Measurements from ENCODE around the gene COL17A1.

The COL17A1 gene

GRCh38 chr10:104061196-104061595 is 24.5 kb downstream of the COL17A1 start:
- Histone ChIP-seq H3K4me3 (ENCODE audit: low read depth, low read length) (no peak overlapping the region), H3K27me3 (ENCODE audit: control insufficient read depth, insufficient read depth, low read length) (no peaks in the 10 kb centered on the region), H3K9ac (no peak overlapping the region), H3K4me1 (peaks cover 40% of the 10 kb centered on the region), H3K36me3 (ENCODE audit: control insufficient read depth, insufficient read depth, low read length) (no peaks in the 10 kb centered on the region), H3K79me2 (no peaks in the 10 kb centered on the region), H2AFZ (no peak overlapping the region), H3K4me2 (ENCODE audit: low read length) (no peak overlapping the region), H3K27ac (no peak overlapping the region), H3K9me3 (ENCODE audit: control insufficient read depth, low read length) (no peaks in the 10 kb centered on the region)
- no peak for TF ChIP-seq CTCF (IDR thresholded peaks at IDR 0.05)

- TF ChIP-seq CTCF (IDR thresholded peaks at IDR 0.05): no peak
- Histone ChIP-seq H3K27ac (no peak overlapping the region), H3K79me2 (no peaks in the 10 kb centered on the region), H3K4me3 (ENCODE audit: low read depth, low read length) (no peak overlapping the region), H3K9ac (no peak overlapping the region), H3K9me3 (ENCODE audit: control insufficient read depth, low read length) (no peaks in the 10 kb centered on the region), H3K4me2 (ENCODE audit: low read length) (no peak overlapping the region), H2AFZ (no peak overlapping the region), H3K36me3 (ENCODE audit: control insufficient read depth, insufficient read depth, low read length) (no peaks in the 10 kb centered on the region), H3K4me1 (peaks cover 24% of the 10 kb centered on the region), H3K27me3 (ENCODE audit: control insufficient read depth, insufficient read depth, low read length) (no peaks in the 10 kb centered on the region)
Observed at GRCh38 chr10:104059364-104059763, 26.3 kb downstream of the COL17A1 start.

- no peaks in the 10 kb centered on the region for H3K36me3 ChIP-seq (ENCODE audit: control insufficient read depth, insufficient read depth, low read length)
- no peak overlapping the region for H3K4me2 ChIP-seq (ENCODE audit: low read length)
- H3K4me3 ChIP-seq (ENCODE audit: low read depth, low read length): no peak overlapping the region
- no peak for TF ChIP-seq CTCF (IDR thresholded peaks at IDR 0.05)
- no peak overlapping the region for H3K9ac ChIP-seq
- no peaks in the 10 kb centered on the region for H3K79me2 ChIP-seq
- no peaks in the 10 kb centered on the region for H3K9me3 ChIP-seq (ENCODE audit: control insufficient read depth, low read length)
- no peak overlapping the region for H3K27ac ChIP-seq
- H3K27me3 ChIP-seq (ENCODE audit: control insufficient read depth, insufficient read depth, low read length): no peaks in the 10 kb centered on the region
- no peak overlapping the region for H2AFZ ChIP-seq
- H3K4me1 ChIP-seq: peaks cover 9% of the 10 kb centered on the region
Observed at GRCh38 chr10:104057717-104058116, 28.0 kb downstream of the COL17A1 start.

- no peaks in the 10 kb centered on the region for H3K27me3 ChIP-seq (ENCODE audit: control insufficient read depth, insufficient read depth, low read length)
- TF ChIP-seq CTCF (IDR thresholded peaks at IDR 0.05): no peak
- no peak overlapping the region for H3K4me3 ChIP-seq (ENCODE audit: low read depth, low read length)
- H2AFZ ChIP-seq: no peak overlapping the region
- no peaks in the 10 kb centered on the region for H3K36me3 ChIP-seq (ENCODE audit: control insufficient read depth, insufficient read depth, low read length)
- H3K27ac ChIP-seq: no peak overlapping the region
- H3K79me2 ChIP-seq: no peaks in the 10 kb centered on the region
- H3K4me2 ChIP-seq (ENCODE audit: low read length): no peak overlapping the region
- peaks cover 2% of the 10 kb centered on the region for H3K4me1 ChIP-seq
- H3K9ac ChIP-seq: no peak overlapping the region
- H3K9me3 ChIP-seq (ENCODE audit: control insufficient read depth, low read length): no peaks in the 10 kb centered on the region
Observed at GRCh38 chr10:104056619-104057273, 28.9 kb downstream of the COL17A1 start.

GRCh38 chr10:104054430-104054829 is 31.2 kb downstream of the COL17A1 start:
- H2AFZ ChIP-seq: no peak overlapping the region
- H3K4me3 ChIP-seq (ENCODE audit: low read depth, low read length): no peak overlapping the region
- H3K9ac ChIP-seq: no peak overlapping the region
- H3K36me3 ChIP-seq (ENCODE audit: control insufficient read depth, insufficient read depth, low read length): no peaks in the 10 kb centered on the region
- no peak for TF ChIP-seq CTCF (IDR thresholded peaks at IDR 0.05)
- H3K79me2 ChIP-seq: no peaks in the 10 kb centered on the region
- no peaks in the 10 kb centered on the region for H3K9me3 ChIP-seq (ENCODE audit: control insufficient read depth, low read length)
- no peaks in the 10 kb centered on the region for H3K27me3 ChIP-seq (ENCODE audit: control insufficient read depth, insufficient read depth, low read length)
- H3K4me1 ChIP-seq: peaks cover under 1% of the 10 kb centered on the region
- H3K4me2 ChIP-seq (ENCODE audit: low read length): no peak overlapping the region
- H3K27ac ChIP-seq: no peak overlapping the region

All from parathyroid adenoma (tissue), 2 donors.